Astrocyte of the cerebellum (primary cell): ENCODE measurements around the gene CISTR.
"Not testable (repeated sequence)": the region's sequence is repeated elsewhere in the genome, so short reads cannot be mapped to it uniquely, and the experiment has no call there.

Source experiments
- DNase-seq: peaks from one replicate; pipeline ENCODE4 v3.0.0-alpha.2; 2011; ENCODE audit warnings: low read depth
- H3K4me3 ChIP-seq: 2 replicates; pipeline ENCODE4 v1.5.1; 2011; ENCODE audit warnings: mild to moderate bottlenecking, low read depth, low read length, moderate library complexity
- in situ Hi-C: cut with HindIII; loops from 2 replicates; pipeline ENCODE4 v1.10.0; 2017; ENCODE audit warnings: low sequenced_read_pairs
- TF ChIP-seq, protein P1 (sequence below): IDR thresholded peaks from 2 replicates; pipeline ENCODE4 v1.5.1; 2012; ENCODE audit warnings: low read length, low read depth, moderate library complexity, mild to moderate bottlenecking; ENCODE audit errors: missing control alignments

The CISTR gene

DNA sequence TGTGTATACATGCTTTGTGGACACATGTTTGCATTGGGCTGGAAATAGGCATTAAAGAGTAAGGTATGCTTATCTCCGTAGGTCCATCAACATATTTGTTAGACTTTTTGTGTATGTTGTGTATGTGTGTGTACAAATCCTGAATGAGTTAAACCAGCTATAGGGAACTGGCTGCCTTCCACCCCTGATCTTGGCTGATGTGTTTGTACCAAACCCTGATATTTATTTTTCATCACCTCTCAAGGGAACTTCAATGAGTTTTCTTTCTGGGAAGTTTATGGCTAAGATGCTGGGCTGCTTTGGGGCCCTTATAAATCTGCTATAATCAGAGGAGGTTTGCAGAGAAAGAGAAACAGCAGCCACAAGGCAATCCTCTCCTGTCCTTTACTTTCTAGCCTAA lies 37.1 kb upstream of the CISTR start:
- in situ Hi-C loops: no loop called here
- TF ChIP-seq, protein P1, sequence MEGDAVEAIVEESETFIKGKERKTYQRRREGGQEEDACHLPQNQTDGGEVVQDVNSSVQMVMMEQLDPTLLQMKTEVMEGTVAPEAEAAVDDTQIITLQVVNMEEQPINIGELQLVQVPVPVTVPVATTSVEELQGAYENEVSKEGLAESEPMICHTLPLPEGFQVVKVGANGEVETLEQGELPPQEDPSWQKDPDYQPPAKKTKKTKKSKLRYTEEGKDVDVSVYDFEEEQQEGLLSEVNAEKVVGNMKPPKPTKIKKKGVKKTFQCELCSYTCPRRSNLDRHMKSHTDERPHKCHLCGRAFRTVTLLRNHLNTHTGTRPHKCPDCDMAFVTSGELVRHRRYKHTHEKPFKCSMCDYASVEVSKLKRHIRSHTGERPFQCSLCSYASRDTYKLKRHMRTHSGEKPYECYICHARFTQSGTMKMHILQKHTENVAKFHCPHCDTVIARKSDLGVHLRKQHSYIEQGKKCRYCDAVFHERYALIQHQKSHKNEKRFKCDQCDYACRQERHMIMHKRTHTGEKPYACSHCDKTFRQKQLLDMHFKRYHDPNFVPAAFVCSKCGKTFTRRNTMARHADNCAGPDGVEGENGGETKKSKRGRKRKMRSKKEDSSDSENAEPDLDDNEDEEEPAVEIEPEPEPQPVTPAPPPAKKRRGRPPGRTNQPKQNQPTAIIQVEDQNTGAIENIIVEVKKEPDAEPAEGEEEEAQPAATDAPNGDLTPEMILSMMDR: no peak
- no peak for DNase-seq

DNA sequence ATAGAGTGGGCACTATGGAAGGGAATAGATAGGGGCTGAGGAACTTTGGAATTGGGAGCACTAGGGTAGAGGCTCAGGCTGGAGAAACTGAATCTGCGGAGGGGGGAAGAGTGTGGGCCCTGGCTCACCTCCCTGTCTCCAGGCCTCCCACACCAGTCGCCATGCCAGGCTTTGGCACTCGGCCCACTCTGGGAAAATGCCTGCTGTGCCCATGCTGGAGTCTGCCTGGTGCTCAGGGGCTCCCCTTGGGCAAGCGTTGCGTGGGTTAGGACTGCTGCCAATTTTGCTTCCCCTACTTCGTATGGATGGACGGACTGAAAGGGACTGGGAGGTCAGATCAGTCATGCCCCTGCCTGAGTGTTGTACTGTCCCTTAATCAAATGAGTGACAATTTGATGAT lies 34.6 kb upstream of the CISTR start:
- no peak for DNase-seq
- no peak overlapping the region for H3K4me3 ChIP-seq
- TF ChIP-seq, protein P1: no peak
- in situ Hi-C loops: no loop called here

More for the DNA sequence above, 37.1 kb upstream of the CISTR start:
- H3K4me3 ChIP-seq: no peak overlapping the region

DNA sequence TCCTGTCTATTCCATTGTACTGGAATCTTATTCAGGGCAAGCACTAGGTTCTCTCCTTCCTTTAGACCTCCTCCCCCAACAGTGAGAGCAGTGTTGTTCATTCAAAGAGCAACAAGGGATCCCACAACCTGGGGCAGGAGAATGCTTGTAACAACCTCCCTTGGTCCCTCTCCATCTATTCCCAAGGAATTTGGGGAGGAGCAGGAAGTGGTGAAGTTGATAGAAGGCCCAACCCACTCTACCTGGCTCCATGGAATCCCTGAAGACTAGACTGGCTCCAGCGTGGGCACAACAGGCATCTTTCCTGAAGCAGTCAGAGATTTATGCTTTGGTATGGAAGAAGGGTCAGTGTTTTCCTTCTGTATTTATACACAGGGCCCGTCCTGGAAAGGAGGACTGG lies 33.4 kb upstream of the CISTR start:
- DNase-seq: no peak
- in situ Hi-C loops: no loop called here
- TF ChIP-seq, protein P1: no peak
- H3K4me3 ChIP-seq: no peak overlapping the region

DNA sequence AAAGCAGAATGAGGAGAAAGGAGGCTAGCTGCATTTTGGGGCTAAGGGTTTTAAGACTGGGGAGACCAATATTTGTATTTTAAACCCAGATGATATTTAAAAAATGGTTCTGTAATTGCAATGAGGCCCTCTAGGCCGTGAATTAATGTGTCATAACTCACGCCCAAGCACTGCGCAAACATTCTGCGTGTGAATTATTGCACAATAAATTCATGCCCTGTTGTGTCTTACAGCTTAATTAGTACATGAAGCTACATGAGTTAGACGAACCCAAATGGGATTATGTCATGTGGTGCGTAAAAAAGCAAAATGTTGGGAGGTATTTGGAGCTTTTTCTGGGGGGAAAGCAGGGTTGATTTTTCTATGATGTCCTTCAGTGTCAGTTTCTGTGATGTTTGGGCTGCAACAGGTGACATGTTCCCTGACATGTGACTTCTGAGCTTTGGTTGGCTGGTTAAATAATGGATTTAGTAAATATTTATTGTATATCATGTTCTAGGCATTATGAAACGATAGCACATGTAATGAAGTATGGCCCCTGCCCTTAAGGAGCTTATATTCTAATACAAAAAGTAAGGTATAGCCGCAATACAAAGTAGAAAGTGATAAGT lies 30.4 kb upstream of the CISTR start:
- no peak overlapping the region for H3K4me3 ChIP-seq
- DNase-seq: no peak
- in situ Hi-C loops: no loop called here
- TF ChIP-seq, protein P1: no peak

DNA sequence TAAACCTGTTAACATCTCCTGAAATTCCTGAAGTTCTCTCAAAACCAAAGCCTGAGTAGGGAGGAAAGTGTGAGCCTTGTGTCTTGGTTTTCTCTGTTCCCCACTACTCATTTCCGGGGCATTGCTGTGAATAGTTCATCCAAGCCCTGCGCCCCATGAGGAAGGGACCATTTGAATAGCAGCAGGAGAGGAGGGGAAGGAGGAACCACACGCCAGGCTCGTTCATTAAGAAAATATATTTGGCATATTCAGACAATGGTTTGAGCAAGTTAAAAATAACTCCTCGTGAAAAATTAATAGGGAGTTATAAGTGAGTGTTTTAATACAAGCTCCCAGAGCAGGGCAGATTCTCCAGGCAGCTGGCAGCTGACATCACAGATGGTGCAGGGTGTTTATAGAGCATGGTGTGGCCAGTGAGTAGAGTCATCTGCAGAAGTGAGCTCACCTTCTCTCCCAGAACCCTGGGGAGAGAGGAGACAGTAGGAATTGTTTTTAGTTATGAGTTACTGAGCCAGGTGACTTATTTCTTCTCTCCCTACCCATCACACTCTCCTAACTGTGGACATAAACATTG lies 29.5 kb upstream of the CISTR start:
- no peak for DNase-seq
- in situ Hi-C loops: no loop called here
- H3K4me3 ChIP-seq: no peak overlapping the region
- TF ChIP-seq, protein P1: no peak

DNA sequence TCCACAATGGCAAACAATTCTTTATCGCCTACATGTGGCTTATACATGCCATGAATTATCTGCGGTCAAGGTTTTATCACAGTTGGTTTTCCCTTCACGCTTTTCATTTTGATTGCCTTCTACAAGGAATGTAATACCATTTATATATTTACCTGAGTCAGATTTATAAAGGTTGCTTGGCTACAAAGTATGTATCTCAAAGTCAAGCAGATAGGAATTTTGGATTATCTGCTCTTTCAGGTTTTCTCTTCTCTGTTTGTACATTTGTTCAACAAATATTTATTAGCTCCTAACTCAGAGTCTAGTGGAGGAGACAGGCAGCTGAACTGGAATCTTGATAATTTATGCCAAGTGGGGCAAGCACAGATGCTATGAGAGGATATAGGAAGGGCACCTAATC lies 28.5 kb upstream of the CISTR start:
- TF ChIP-seq, protein P1: no peak
- no peak overlapping the region for H3K4me3 ChIP-seq
- DNase-seq: no peak
- in situ Hi-C loops: no loop called here

DNA sequence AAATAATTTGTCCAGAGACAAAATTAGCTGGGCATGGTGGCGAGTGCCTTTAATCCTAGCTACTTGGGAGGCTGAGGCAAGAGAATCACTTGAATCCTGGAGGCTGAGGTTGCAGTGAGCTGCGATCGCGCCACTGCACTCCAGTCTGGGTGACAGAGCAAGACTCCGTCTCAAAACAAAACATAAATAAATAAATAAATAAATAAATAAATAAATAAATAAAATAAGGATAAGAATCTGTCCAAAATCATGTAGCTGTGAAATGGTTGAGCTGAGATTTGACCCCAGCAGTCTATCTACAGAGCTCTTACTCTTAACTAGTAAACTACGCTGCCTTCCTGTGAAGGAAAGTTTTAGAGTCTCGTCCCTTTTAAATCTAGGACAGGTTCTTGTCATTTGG lies 27.9 kb upstream of the CISTR start:
- DNase-seq, in situ Hi-C loops, H3K4me3 ChIP-seq: not testable (repeated sequence)
